Gastrocnemius medialis (tissue), 4 donors: Measurements from ENCODE around the gene ARHGAP5.

ENCODE experiments used
- POLR2A ChIP-seq, 2 donors: fragments of 450-650 bp; IDR thresholded peaks; one replicate each; pipeline ENCODE4 v1.6.1; 2017; ENCODE audit warnings: antibody characterized with exemption in 2 of 2, mild to moderate bottlenecking in 2 of 2, moderate library complexity in 2 of 2
- TF ChIP-seq, protein P1 (sequence below), 5 experiments: fragments of 450-650 bp in 3 of 5; fragments of 200-600 bp in 2 of 5; sonication (generic) in 2 of 5; IDR thresholded peaks in 4 of 5; conservative IDR thresholded peaks in 1 of 5; 1 replicate in 4 of 5; 2 replicates in 1 of 5; pipeline ENCODE4 v1.5.1; 2016 to 2019; ENCODE audit warnings: antibody characterized with exemption in 5 of 5, mild to moderate bottlenecking in 3 of 5, moderate library complexity in 3 of 5

GRCh38 chr14:32142754-32143437 is 65.8 kb downstream of the ARHGAP5 start:
- TF ChIP-seq, protein P1, sequence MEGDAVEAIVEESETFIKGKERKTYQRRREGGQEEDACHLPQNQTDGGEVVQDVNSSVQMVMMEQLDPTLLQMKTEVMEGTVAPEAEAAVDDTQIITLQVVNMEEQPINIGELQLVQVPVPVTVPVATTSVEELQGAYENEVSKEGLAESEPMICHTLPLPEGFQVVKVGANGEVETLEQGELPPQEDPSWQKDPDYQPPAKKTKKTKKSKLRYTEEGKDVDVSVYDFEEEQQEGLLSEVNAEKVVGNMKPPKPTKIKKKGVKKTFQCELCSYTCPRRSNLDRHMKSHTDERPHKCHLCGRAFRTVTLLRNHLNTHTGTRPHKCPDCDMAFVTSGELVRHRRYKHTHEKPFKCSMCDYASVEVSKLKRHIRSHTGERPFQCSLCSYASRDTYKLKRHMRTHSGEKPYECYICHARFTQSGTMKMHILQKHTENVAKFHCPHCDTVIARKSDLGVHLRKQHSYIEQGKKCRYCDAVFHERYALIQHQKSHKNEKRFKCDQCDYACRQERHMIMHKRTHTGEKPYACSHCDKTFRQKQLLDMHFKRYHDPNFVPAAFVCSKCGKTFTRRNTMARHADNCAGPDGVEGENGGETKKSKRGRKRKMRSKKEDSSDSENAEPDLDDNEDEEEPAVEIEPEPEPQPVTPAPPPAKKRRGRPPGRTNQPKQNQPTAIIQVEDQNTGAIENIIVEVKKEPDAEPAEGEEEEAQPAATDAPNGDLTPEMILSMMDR (IDR thresholded peaks at IDR 0.05 in 4 of 5, conservative IDR thresholded peaks at IDR 0.05 in 1 of 5): no peak
- no peak for TF ChIP-seq POLR2A (IDR thresholded peaks at IDR 0.05)
